ENCODE measurements around the gene TTC39B.

The TTC39B gene

DNA sequence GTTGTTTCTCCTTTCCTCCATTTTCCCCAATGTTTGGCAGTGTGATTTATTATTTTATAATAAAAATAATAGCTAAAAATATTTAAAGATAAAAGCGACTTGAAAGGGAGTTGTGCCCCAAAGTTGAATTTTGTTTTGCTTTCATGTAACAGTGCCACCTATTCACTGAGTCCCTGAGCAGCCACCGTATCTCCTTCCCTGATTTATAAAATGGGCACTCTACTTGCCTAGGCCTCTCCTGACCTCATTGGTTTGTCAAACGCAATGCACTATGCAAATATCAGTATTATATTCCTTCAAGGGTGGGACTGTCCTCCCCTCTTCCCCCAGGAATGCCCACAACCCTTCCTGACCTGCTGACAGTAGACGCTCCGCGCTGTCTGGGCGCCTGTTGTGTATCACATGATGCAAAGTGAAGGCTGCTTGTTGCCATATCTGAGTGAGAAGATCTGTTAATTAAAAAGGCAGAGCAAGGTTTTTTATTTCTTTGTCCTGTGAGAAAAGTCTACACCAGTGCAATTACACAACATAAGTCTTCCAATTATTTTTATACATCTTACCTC lies 81.4 kb downstream of the TTC39B start:
- DNase-seq (ENCODE audit: low read depth), result no peak

DNA sequence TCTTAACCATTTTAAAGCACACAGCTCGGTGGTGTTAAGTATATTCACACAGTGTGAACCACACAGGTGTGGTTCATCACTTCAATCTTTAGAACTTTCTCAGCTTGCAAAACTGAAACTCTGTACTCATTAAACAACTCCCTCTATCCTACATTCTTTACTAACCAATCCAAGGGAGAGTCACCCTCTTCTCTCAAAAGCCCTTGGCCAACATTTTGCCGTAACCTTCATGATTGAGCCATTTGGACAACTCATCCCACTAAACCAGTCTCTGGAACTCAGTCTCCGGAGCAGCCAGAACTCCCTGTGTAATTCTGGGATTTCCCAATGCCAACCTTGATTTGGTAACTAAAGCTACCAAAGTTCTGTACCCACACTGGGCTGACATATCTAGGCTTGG lies 84.7 kb downstream of the TTC39B start:
- no peak for DNase-seq (ENCODE audit: low read depth)

DNA sequence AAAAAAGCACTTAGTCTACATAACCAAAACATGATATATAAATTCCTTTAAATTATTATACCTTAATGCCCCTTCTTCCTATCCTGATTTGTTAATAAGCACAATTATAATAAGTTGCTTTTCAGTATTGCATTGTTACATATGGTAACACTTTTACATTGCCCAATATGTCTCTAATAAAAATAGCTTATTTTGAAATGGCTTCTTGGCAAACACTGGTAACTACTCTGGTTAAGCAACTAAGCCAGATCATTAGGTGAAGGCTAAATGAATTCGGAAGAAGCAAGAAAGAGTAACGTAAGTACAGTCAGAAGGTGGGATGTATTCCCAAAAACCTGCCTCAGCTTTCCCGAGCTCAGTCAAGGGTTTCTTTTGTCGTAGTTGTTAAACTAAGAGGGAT lies 85.3 kb downstream of the TTC39B start:
- DNase-seq (ENCODE audit: low read depth), result no peak

DNA sequence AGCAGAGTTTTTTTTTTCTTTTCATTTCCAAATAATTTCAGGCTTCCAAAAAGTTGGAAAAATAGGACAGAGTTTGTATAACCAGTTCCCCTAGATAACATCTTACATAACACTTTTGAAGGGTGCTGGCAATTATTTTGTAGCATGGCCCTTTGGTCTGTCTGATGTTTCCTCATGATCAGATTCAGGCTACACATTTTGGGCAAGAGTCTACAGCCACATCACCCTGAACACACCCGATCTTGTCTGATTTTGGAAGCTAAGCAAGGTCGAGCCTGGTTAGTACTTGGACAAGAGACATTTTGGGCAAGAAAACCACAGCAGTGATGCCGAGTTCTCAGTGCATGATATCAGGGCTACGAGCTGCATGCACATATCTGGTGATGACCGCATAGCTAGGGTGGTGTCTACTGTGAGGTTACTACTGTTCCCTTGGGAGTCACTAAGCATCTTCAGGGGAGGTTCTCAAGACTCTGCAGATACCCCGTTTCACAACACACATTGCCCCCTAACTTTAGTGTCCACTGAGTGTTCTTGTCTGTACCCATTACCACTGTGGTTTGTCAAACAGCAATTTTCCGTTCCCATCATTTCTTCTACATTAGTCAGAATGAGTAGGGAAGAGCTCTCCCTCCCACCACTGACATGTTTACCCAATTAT lies 86.2 kb downstream of the TTC39B start:
- no peak for DNase-seq (ENCODE audit: low read depth)

DNA sequence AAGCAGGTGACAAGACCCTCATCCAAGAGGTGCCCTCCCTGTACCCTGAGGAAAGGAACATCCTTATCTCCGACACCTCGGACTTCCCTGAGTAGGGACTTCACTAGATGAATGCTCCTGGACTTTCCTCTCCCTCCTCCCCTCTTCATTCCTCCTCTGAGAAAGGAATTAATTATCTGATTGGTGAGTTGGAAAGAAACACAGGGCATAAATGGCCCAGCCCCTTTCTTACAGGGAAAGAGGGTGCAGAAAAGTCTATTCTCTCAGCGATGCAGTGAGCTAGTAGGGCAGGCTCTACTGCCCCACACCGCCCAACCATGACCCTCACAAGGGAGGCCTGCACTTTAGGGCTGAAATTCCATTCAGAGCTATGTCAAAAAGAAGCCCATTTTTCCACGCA lies 87.5 kb downstream of the TTC39B start:
- DNase-seq (ENCODE audit: low read depth), result no peak

DNA sequence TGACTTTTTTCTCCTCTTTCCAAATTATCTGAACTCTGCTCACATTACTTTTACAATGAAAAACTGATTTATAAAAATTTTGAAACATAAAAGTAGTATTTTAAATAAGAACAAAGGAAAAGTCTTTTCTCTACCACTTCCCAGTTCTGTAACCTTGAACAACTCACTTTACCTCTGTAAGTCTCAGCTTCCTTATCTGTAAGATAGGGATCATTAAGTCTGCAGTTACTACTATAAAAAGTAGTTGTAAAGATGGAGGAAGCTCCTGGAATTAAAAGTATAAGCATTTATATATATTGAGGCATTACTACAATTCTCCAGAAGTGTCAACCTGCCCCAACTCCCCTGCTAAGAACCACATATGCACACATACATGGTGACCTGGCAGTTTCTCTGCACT lies 88.0 kb downstream of the TTC39B start:
- DNase-seq (ENCODE audit: low read depth), result no peak

DNA sequence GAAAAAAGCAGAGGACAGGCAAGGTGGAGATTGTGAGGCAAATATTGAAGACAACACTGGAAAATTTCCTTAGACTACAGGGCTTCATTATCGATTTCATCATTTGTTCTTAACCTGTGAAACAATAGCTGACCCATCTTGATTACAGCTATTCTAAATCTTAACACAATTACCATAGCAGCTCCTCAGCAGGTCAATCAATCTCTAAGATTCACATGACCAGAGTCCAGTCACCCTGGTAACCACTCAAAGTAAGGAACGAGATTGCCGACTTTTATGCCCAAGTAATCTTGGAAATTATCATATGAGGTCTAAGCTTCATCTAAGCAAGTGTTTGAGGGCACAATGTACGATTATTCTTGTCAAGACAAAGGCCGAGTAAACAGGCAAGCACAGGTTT lies 93.8 kb downstream of the TTC39B start:
- DNase-seq (ENCODE audit: low read depth), result no peak

DNA sequence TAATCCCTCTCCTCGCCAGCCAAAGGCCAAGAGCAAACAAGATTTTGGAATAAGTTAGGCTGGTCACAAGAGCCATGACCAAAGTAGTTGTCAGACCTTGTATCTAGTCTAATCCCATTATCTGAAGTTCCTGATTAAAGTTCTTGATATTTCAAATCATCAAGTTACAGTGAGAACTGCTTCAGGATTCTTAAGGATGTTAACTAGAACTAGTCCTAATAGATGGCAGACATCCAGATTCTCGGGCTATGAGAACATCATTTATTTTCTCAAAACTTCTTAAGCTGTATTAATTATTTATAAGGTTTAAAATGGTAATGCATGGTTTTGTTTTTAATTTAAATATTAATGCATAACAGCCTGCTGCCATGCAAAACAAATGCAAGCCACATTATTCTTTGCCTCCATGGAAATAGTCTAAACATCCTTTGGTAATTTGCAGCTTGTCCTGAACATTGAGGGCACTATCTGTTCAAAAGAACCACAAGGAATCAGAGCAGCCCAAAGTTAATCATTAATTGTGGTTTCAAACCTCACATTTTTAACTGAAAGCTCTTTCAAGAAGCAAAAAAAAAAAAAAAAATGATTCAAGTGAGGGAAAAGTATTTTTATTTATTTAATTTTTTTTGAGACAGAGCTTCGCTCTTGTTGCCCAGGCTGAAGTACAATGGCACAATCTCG lies 95.1 kb downstream of the TTC39B start:
- DNase-seq (ENCODE audit: low read depth), result no peak

DNA sequence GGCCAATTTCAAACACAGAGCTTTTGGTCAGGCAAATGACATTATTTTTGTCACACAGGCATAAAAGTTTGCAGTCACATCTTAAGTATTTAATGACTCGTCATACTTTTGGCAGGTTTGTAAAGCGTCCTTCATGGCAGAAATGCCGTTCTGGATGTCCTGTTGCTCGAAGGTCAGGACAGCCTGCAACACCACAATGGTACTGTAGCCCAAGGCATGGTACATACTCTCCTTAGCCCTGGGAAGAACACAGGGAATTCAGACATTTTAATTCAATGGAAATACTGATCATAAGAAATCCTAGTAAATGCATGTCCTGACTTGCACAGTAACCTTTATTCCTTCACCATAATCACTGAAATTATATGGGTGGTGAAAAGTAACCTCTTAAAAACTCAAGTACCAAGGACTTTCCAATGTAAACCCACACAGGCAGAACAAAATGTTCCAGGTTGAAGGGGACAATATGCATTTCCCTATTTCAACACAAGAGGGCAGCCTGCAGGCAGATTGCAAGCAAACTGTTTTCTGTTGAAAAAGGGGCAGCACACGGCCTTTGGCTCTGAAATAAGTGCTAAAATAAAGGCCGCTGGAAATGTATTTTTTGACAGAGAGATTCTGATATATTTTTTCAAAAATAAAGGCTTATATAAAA lies 95.7 kb downstream of the TTC39B start:
- DNase-seq (ENCODE audit: low read depth), result peak; percentile 34

DNA sequence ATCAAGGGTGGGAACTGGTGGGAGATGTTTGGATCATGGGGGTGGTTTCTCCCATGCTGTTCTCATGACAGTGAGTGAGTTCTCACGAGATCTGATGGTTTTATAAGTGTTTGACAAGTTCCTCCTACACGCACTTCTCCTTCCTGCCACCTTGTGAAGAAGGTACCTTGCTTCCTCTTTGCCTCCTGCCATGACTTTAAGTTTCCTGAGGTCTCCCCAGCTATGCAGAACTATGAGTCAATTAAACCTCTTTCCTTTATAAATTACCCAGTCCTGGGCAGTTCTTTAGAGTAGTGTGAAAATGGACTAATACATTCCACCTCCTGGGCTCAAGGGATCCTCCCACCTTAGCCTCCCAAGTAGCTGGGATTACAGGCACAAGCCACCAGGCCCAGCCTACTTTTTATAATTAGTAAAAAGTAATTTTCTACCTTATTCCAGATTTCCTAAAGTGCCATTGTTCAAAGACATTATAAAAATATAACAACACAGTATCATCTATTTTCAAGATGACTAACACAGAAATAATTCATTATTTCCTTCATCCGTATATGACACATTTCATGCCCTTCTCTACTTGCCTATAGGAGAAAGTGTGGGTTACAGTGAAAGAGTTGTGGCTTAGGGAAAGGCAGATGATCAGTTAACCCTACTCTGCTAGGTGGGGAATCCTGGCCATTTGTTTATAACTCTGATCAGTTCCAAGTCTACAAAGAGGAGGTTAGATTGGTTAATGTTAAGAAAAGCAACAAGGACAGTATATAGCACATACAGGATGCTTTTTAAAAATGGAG lies 99.9 kb downstream of the TTC39B start:
- DNase-seq (ENCODE audit: low read depth), result no peak

DNA sequence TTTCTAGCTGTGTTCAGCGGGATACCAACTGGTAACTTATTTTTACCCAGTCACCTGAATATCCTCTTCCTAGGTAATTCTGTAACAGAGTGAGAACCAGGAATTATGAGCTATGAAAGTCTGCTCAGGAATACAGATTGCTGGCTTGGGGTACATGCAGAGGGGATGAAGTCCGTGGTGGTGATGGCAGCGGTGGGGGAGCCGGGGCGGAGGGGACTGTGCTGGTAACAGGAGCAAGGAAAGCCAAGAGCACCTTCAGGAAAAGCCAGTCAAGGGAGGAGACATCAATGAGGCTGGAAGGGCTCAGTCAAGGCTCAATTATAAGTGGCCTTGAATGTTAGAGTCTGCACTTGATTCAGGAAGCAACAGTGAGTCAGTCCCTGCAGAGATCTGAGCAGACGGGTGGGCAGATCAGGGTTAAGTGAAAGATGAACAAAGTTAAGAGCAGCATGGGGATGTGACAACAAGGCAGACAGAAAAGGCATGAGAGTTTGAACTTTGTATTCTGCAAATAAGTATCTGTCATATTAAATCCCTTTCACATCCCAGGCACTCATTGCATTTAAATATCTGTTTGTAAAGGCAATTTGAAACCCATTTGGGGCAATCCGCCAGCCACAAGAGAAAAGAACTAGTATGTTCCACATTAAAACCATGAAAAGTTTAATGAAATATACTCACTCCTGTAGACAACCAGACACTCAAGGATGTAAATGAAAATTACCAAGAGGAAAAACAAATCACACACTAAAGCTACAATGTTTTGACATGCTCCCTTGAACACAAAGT lies 101.2 kb downstream of the TTC39B start:
- DNase-seq (ENCODE audit: low read depth), result no peak

DNA sequence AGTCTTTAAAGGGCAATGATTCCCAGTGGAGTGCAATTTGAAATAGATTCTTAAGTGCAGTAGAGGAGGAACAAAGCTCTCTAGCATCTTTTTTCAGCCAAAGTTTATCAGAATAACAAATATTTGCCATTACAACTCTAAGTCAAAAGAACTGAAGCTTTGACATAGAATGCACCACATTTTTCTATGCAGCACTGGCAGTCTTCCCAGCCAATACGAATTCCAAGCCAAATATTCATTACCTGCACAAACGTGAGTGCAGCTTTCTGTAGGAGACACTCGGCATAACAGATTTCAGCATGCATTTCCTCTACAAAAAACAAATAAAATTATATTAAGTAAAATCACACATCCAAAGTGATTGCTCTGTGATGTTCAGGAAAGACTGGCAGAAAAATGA lies 103.4 kb downstream of the TTC39B start:
- no peak for DNase-seq (ENCODE audit: low read depth)

DNA sequence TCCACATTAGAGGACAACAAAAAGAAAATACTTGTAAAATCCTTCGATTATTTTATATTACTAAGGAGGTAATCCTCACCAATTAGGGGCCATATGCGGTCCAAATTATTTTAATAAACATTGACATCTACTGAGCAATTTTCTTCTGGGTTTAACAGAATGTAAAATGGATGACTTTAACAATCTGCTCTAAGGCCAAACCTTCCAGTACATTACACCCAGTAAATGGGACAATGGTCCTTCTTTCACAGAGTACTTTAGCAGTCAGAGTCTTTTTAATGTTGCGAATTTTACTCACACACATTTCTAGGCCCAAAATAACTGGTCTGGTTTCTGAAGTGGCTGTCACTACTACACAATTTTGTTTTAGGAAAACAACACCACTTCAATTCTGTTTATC lies 106.9 kb downstream of the TTC39B start:
- DNase-seq (ENCODE audit: low read depth), result no peak

DNA sequence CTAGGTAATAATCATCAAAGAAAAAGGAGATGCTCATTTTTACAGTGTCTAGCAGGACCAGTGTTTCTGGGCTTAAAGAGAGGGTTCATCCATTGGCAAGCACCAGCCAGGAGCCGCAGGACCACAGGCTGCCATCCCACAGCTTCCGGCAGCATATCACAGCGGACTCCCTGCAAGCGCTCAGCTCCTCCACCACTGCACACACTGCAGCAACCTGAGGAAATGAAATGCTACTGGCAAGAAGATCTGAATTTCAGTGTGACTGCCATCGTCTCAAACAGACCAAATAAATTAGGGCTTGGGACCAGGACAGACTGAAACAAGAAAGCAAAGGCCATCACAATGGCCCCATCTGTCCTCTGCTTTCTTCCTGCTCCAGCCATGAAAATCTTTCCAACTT lies 114.2 kb downstream of the TTC39B start:
- DNase-seq (ENCODE audit: low read depth), result no peak

DNA sequence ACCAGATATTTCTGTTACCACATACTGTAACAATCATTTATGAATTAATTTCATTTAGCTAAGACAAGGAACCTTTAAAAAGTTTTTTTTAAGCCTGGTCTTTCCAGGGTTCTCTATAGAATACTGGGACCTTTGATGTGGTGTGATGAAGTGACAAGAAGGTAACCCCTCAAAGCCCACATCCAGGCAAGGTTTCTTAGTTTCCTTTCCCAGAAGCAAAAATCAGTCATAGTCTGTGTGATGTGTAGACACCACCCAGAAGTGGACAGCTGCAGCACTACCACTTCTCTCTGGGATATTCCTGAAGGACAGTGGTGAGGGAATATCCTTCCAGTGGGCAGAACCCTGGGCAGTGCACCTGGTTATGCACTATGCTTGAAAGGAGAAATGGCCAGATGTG lies 115.6 kb downstream of the TTC39B start:
- DNase-seq (ENCODE audit: low read depth), result no peak

DNA sequence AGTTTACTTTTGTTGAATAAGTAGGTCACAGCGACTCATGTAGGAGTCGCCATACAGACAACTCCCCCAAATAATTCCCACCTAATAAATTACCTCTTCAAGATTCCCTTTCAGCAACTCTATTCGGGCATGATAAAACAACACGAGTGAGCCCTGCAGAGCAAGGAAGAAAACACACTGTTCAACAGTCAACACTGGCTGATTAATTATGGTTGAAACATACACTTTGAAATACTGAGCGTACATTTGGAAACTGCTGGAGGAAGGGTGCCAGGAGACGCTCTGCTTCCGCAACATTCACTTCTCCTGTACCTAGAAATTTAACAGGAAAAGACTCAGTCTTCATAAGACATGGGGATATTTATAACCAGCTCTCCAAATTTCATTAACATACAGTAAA lies 117.5 kb downstream of the TTC39B start:
- DNase-seq (ENCODE audit: low read depth), result no peak

DNA sequence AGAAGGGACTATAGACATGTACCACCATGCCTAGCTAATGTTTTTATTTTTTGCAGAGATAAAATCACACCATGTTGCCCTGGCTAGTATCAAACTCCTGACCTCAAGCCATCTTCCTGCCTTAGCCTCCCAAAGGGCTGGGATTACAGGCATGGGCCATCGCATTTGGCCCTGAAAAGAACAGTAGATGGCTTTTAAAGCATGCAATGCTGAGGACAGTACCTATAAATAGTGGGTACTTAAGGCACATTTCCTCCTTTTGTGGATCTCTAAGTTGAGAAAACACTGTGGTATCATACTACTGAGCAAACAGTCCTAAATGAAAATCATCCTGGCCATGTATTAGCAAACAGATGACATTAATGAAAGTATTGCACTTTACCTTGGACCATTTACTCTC lies 119.4 kb downstream of the TTC39B start:
- DNase-seq (ENCODE audit: low read depth), result no peak

DNA sequence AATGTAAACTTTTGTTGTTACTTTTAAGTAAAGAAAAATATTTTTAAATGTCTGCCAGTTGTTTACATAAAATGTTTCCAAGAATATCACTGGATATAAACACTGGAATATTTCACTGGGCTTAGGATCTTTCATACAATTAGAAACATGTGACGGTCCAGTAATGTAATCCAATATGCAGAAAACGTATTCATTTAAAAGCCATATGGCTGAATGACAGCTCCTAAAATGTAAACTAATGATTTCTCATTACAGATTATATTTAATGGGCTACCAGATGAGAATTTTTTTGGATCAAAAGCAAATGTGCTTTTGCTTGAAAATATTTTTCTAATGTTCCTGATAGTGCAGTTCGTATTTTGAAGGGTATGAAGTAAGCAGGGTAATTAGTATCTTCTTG lies 124.3 kb downstream of the TTC39B start:
- no peak for DNase-seq (ENCODE audit: low read depth)

DNA sequence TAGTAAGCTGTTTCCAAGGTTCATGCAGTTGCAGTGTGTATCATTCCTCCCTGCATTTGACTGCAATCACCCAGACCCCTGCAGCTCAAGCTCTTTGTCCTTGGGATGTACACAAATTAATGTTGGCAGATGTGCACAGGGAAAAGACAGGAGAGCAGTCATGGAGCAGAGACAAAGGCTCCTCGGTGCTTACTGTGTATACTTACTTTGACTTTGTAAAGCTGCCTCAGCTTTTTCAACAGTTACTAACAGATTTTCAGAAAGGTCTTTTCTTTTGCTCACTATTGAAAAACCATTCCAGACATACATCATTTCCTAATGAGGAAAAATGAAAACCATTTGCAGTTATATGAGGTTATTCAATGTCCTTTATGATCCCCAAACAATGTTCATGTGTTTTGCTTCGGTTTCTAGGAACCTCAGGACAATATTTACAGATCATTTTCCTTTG lies 124.9 kb downstream of the TTC39B start:
- no peak for DNase-seq (ENCODE audit: low read depth)

DNA sequence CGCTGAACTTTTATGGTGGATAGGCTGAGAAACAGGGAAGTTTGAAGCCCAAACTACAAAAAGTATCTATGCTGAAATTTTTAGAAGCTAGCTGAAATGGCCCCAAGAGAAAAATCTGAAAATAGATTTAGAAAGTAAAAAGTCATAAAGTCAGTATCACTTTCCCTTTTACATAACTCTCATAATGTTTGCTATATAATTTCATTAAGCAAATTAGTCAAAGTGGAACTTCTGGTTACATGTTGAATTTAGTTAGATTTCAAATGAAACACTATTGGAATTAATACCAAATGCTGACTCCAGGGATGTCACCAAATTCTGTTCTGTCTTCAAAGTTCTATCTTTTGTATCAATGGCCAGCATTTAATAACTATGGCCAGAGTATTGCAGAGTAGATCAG lies 126.9 kb downstream of the TTC39B start:
- no peak for DNase-seq (ENCODE audit: low read depth)

DNA sequence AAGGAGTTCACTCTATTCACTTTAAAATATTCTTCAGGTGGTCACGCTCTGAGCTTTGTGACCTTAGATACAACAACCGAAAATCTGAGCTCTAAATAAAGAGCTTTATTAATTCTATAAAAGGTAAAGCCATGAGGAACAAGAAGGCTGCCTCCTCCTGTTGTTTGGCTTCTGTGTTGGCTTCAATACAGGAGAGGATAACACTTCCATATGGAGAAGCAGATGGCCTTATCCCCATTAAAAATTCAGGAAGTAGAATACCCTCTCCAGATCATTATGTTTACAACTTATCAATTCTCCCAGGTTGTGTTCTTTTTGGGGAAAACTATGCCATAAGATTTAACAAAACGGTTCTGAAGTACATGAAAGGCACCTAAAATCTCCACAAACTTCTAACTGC lies 128.4 kb downstream of the TTC39B start:
- DNase-seq (ENCODE audit: low read depth), result no peak

DNA sequence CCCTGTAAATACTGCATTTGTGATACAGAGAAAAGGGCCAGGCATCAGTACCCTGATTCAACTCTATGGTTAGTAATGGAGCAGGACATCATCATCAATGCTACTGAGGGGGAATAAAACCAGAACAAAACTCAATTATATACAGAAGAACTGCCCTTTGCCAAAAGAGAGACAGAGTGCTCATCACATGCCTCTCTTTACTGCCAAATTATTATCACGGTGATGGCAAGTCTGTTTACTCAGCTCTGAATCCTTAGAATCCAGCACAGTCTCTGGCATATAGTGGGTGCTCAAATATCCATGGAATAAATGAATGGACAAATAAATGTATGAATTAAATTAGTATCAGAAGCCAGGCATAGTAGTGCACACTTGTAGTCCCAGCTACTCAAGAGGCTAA lies 130.2 kb downstream of the TTC39B start:
- no peak for DNase-seq (ENCODE audit: low read depth)
